Smooth muscle cell (in vitro differentiated cells): ENCODE data around the gene C16orf92. TPM values are rescaled to one million over a fixed set of nuclear protein-coding genes. Genes with fewer than 3 reads are reported as not detected.

Experiments used
- DNase-seq: peaks from one replicate; lab custom pipeline; 2025; ENCODE audit not compliant: unreplicated experiment; lab: John Stamatoyannopoulos, UW
- H2AFZ ChIP-seq: fragments of 200-600 bp; sonication (generic); 2 replicates; pipeline ENCODE4 v1.6.0; 2016; ENCODE audit warnings: antibody characterized with exemption, low read depth, mild to moderate bottlenecking
- H3F3A ChIP-seq: fragments of 200-600 bp; sonication (generic); 2 replicates; pipeline ENCODE4 v1.6.0; 2017; ENCODE audit warnings: antibody characterized with exemption, low read depth
- H3K27ac ChIP-seq: fragments of 200-600 bp; sonication (generic); 2 replicates; pipeline ENCODE4 v1.5.1; 2016; ENCODE audit warnings: low read depth, mild to moderate bottlenecking
- H3K27me3 ChIP-seq: fragments of 200-600 bp; sonication (generic); 2 replicates; pipeline ENCODE4 v1.6.1; 2016; ENCODE audit warnings: low read depth, mild to moderate bottlenecking
- H3K36me3 ChIP-seq: fragments of 200-600 bp; sonication (generic); 2 replicates; pipeline ENCODE4 v1.5.1; 2016; ENCODE audit warnings: low read depth
- H3K4me1 ChIP-seq: fragments of 200-600 bp; sonication (generic); 2 replicates; pipeline ENCODE4 v1.5.1; 2016; ENCODE audit warnings: low read depth
- H3K4me2 ChIP-seq: fragments of 200-600 bp; sonication (generic); 2 replicates; pipeline ENCODE4 v1.6.0; 2016; ENCODE audit warnings: mild to moderate bottlenecking
- H3K4me3 ChIP-seq: fragments of 200-600 bp; sonication (generic); 2 replicates; pipeline ENCODE4 v1.5.1; 2016; ENCODE audit warnings: mild to moderate bottlenecking
- H3K79me2 ChIP-seq: fragments of 200-600 bp; sonication (generic); 2 replicates; pipeline ENCODE4 v1.6.0; 2016; ENCODE audit warnings: low read depth, mild to moderate bottlenecking
- H3K9ac ChIP-seq: fragments of 200-600 bp; sonication (generic); 2 replicates; pipeline ENCODE4 v1.6.0; 2016; ENCODE audit warnings: low read depth
- H3K9me3 ChIP-seq: fragments of 200-600 bp; sonication (generic); replicated peaks from 2 replicates; pipeline ENCODE4 v1.5.1; 2016; ENCODE audit warnings: low read depth
- H4K20me1 ChIP-seq: fragments of 200-600 bp; sonication (generic); 2 replicates; pipeline ENCODE4 v1.6.0; 2016; ENCODE audit warnings: low read depth
- WGBS: methylation state at CpG from one replicate; pipeline ENCODE4 v1.1.7; 2016; ENCODE audit warnings: low lambda C conversion rate; 5-methylcytosine and 5-hydroxymethylcytosine counted together
- polyA plus RNA-seq: library from polyadenylated mRNA; unstranded; fragments of >200 nt; fragmentation: Nextera tagmentation; extraction: Ambion mirVana; gene quantifications from 2 replicates; pipeline ENCODE4 v1.2.1, GENCODE V29; 2016
- total RNA-seq: library from RNA; depleted of rRNA; stranded (reverse); fragments of >200 nt; gene quantifications from 2 replicates; pipeline ENCODE4 v1.2.3, GENCODE V29; 2014
- TF ChIP-seq, protein P1 (sequence below): fragments of 200-600 bp; sonication (generic); IDR thresholded peaks from 2 replicates; pipeline ENCODE4 v1.5.1; 2017; ENCODE audit warnings: borderline replicate concordance, mild to moderate bottlenecking, antibody characterized with exemption; ENCODE audit not compliant: insufficient read depth, poor library complexity, severe bottlenecking

The C16orf92 gene
- total and polyA plus RNA-seq, 2 experiments from 2014 or later: not detected

DNA sequence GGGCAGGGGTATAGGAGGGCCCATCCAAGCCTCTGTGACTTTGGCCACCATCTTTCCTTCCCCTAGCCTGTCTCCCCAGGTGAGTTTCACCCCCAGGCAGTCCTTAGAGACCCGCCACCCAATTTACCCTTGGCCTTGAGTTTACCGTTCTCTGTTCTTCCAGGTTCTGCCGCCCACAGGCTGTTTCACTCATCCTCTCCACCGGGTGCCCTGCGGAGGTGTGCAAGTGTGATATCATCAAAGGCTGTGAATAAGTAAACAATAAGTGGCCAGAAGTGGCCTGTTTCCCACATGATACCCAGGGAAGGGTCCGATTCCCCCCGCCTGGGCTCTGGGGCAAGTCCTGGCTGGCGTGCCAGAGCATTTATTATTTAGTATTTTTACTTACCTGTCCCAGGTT is 23.2 kb downstream of the C16orf92 start:
- Histone ChIP-seq H3F3A (peaks cover 3% of the 10 kb centered on the region), H3K9me3 (no peaks in the 10 kb centered on the region), H4K20me1 (no peaks in the 10 kb centered on the region), H3K79me2 (no peaks in the 10 kb centered on the region), H3K4me1 (no peaks in the 10 kb centered on the region), H3K4me3 (no peak overlapping the region), H3K4me2 (no peak overlapping the region), H2AFZ (no peak overlapping the region), H3K36me3 (no peaks in the 10 kb centered on the region), H3K27ac (no peak overlapping the region), H3K9ac (no peak overlapping the region), H3K27me3 (no peaks in the 10 kb centered on the region)
- DNase-seq: no peak
- WGBS: 81% methylated on average over 8 of the region's 8 CpGs
- TF ChIP-seq, protein P1, sequence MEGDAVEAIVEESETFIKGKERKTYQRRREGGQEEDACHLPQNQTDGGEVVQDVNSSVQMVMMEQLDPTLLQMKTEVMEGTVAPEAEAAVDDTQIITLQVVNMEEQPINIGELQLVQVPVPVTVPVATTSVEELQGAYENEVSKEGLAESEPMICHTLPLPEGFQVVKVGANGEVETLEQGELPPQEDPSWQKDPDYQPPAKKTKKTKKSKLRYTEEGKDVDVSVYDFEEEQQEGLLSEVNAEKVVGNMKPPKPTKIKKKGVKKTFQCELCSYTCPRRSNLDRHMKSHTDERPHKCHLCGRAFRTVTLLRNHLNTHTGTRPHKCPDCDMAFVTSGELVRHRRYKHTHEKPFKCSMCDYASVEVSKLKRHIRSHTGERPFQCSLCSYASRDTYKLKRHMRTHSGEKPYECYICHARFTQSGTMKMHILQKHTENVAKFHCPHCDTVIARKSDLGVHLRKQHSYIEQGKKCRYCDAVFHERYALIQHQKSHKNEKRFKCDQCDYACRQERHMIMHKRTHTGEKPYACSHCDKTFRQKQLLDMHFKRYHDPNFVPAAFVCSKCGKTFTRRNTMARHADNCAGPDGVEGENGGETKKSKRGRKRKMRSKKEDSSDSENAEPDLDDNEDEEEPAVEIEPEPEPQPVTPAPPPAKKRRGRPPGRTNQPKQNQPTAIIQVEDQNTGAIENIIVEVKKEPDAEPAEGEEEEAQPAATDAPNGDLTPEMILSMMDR: no peak

DNA sequence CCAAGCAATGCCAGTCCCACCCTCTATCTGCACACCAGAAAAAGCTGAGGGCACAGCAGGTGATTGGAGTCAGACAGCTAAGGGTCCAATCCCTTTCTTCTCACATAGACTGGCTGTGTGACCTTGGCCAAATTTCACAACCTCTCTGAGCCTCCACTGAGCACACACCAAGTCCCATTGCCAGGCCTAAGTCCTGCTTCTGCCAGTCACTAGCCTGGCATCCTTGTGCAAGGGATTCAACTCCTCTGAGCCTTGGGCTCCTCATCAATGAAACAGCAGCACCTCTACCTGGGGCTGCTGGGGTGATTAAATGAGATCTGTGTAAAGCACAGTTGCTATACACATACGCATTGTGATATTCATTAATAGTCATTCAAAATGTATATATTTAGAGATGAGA is 23.6 kb downstream of the C16orf92 start:
- Histone ChIP-seq H3K79me2 (no peaks in the 10 kb centered on the region), H3K4me1 (no peaks in the 10 kb centered on the region), H3K36me3 (no peaks in the 10 kb centered on the region), H3K4me3 (no peak overlapping the region), H3K27me3 (no peaks in the 10 kb centered on the region), H3F3A (peaks cover 4% of the 10 kb centered on the region), H4K20me1 (no peaks in the 10 kb centered on the region), H2AFZ (no peak overlapping the region), H3K4me2 (no peak overlapping the region), H3K9me3 (no peaks in the 10 kb centered on the region), H3K9ac (no peak overlapping the region), H3K27ac (no peak overlapping the region)
- TF ChIP-seq, protein P1: no peak
- DNase-seq: no peak
- WGBS: 91% methylated on average over 1 of the region's 1 CpG

DNA sequence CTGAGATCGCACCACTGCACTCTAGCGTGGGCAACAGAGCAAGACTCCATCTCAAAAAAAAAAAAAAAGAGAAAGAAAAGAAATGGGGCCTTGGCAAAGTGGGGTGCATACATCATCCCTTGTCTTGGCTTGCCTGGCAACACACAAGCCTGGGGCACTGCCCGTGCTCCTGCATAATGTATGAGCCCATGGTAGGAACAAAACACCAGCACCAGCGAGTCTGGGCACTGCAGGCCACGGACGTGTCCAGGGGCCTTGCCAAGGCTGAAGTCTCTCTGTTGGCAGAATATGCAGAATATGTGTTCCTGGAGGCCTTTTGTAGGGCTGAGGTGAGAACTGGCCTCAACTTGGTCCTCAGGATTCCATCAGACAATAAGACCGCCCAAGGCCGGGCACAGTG is 26.9 kb downstream of the C16orf92 start:
- no peak overlapping the region for H3K4me3 ChIP-seq
- no peaks in the 10 kb centered on the region for H3K79me2 ChIP-seq
- H3K4me2 ChIP-seq: no peak overlapping the region
- no peak overlapping the region for H2AFZ ChIP-seq
- H4K20me1 ChIP-seq: no peaks in the 10 kb centered on the region
- peaks cover 8% of the 10 kb centered on the region for H3K4me1 ChIP-seq
- WGBS: 98% methylated on average over 8 of the region's 8 CpGs
- no peak overlapping the region for H3K27ac ChIP-seq
- no peak for DNase-seq
- TF ChIP-seq, protein P1: no peak
- no peaks in the 10 kb centered on the region for H3K36me3 ChIP-seq
- H3K9me3 ChIP-seq: no peaks in the 10 kb centered on the region
- peaks cover 13% of the 10 kb centered on the region for H3F3A ChIP-seq
- no peak overlapping the region for H3K9ac ChIP-seq
- no peaks in the 10 kb centered on the region for H3K27me3 ChIP-seq

DNA sequence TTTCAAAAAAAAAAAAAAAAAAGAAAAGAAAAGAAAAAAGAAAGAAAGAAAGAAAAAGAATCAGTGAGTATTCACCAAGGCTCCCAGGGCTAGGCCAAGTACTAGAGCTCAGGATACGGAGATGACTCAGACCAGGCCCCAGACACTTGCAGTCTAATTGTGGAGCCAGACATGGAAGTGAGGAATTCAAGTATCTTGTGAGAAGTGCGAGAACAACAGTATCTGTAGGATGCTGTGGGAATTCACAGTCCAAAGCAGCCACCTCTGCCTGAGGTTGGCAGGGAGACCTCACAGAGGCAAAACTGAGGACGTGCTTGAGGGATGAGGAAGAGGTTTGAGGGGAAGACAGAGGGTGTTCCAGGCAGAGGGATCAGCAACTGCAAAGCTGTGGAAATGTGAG is 28.5 kb downstream of the C16orf92 start:
- H3K4me1 ChIP-seq: peaks cover 8% of the 10 kb centered on the region
- peaks cover 13% of the 10 kb centered on the region for H3F3A ChIP-seq
- H3K27me3 ChIP-seq: no peaks in the 10 kb centered on the region
- DNase-seq: no peak
- peak overlapping the region; percentile 67 for H3K27ac ChIP-seq
- no peak overlapping the region for H2AFZ ChIP-seq
- no peaks in the 10 kb centered on the region for H3K36me3 ChIP-seq
- H3K9ac ChIP-seq: peak overlapping the region; percentile 10
- no peak overlapping the region for H3K4me3 ChIP-seq
- no peaks in the 10 kb centered on the region for H4K20me1 ChIP-seq
- no peaks in the 10 kb centered on the region for H3K9me3 ChIP-seq
- TF ChIP-seq, protein P1: no peak
- H3K4me2 ChIP-seq: peak overlapping the region; percentile 11
- H3K79me2 ChIP-seq: no peaks in the 10 kb centered on the region
- 9% methylated on average over 3 of the region's 3 CpGs for WGBS
